H7 (cell line): ENCODE data around the gene KCNH1. TPM values are rescaled to one million over a fixed set of nuclear protein-coding genes. Genes with fewer than 3 reads are reported as not detected.

Experiments
- DNase-seq: peaks from one replicate; pipeline ENCODE4 v3.0.0; 2012
- H3K27me3 ChIP-seq: 2 replicates; pipeline ENCODE4 v1.6.0; 2011; ENCODE audit warnings: mild to moderate bottlenecking, low read length; ENCODE audit not compliant: control insufficient read depth, insufficient read depth
- H3K36me3 ChIP-seq: replicated peaks from 2 replicates; pipeline ENCODE4 v1.5.1; 2011; ENCODE audit warnings: low read length; ENCODE audit not compliant: control insufficient read depth, insufficient read depth
- H3K4me3 ChIP-seq: 2 replicates; pipeline ENCODE4 v1.5.1; 2011; ENCODE audit warnings: low read depth, mild to moderate bottlenecking, control low read depth, low read length, moderate library complexity; ENCODE audit not compliant: insufficient read depth
- total RNA-seq: library from RNA; depleted of rRNA; stranded (reverse); fragments of >200 nt; shearing (Covaris generic); gene quantifications from 2 replicates; pipeline ENCODE4 v1.2.3, GENCODE V29; 2014

Gene KCNH1
- total RNA-seq, 1 experiment from 2014 or later, result 0.07 TPM

GRCh38 chr1:210654176-210654981 is 479.6 kb downstream of the KCNH1 start:
- H3K27me3 ChIP-seq, result no peaks in the 10 kb centered on the region
- H3K36me3 ChIP-seq, result no peaks in the 10 kb centered on the region
- H3K4me3 ChIP-seq, result no peak overlapping the region
- no peak for DNase-seq

- DNase-seq, result no peak
- Histone ChIP-seq H3K36me3 (no peaks in the 10 kb centered on the region), H3K4me3 (no peak overlapping the region), H3K27me3 (no peaks in the 10 kb centered on the region)
Measured at GRCh38 chr1:210653771-210654170, 480.2 kb downstream of the KCNH1 start.

- no peak overlapping the region for H3K4me3 ChIP-seq
- H3K36me3 ChIP-seq, result no peaks in the 10 kb centered on the region
- H3K27me3 ChIP-seq, result no peaks in the 10 kb centered on the region
- no peak for DNase-seq
Measured at GRCh38 chr1:210652329-210652954, 481.5 kb downstream of the KCNH1 start.

- H3K4me3 ChIP-seq, result no peak overlapping the region
- H3K36me3 ChIP-seq, result no peaks in the 10 kb centered on the region
- no peaks in the 10 kb centered on the region for H3K27me3 ChIP-seq
- no peak for DNase-seq
Measured at GRCh38 chr1:210650403-210650802, 483.5 kb downstream of the KCNH1 start.

GRCh38 chr1:210648588-210649269 is 485.2 kb downstream of the KCNH1 start:
- Histone ChIP-seq H3K27me3 (no peaks in the 10 kb centered on the region), H3K36me3 (no peaks in the 10 kb centered on the region), H3K4me3 (no peak overlapping the region)
- no peak for DNase-seq

GRCh38 chr1:210647406-210648333 is 486.3 kb downstream of the KCNH1 start:
- H3K27me3 ChIP-seq, result no peaks in the 10 kb centered on the region
- H3K4me3 ChIP-seq, result no peak overlapping the region
- DNase-seq, result no peak
- no peaks in the 10 kb centered on the region for H3K36me3 ChIP-seq

GRCh38 chr1:210646258-210646616 is 487.7 kb downstream of the KCNH1 start:
- no peak for DNase-seq
- H3K36me3 ChIP-seq, result no peaks in the 10 kb centered on the region
- no peak overlapping the region for H3K4me3 ChIP-seq

GRCh38 chr1:210645582-210646257 is 488.2 kb downstream of the KCNH1 start:
- DNase-seq, result no peak
- H3K36me3 ChIP-seq, result no peaks in the 10 kb centered on the region
- H3K27me3 ChIP-seq, result no peaks in the 10 kb centered on the region
- no peak overlapping the region for H3K4me3 ChIP-seq

More at GRCh38 chr1:210646258-210646616, 487.7 kb downstream of the KCNH1 start:
- no peaks in the 10 kb centered on the region for H3K27me3 ChIP-seq

GRCh38 chr1:210641582-210641981 is 492.4 kb downstream of the KCNH1 start:
- Histone ChIP-seq H3K27me3 (no peaks in the 10 kb centered on the region), H3K36me3 (no peaks in the 10 kb centered on the region)
- DNase-seq, result no peak

GRCh38 chr1:210635108-210635507 is 498.8 kb downstream of the KCNH1 start:
- Histone ChIP-seq H3K4me3 (no peak overlapping the region), H3K36me3 (no peaks in the 10 kb centered on the region), H3K27me3 (no peaks in the 10 kb centered on the region)
- DNase-seq, result no peak

More at GRCh38 chr1:210641582-210641981, 492.4 kb downstream of the KCNH1 start:
- no peak overlapping the region for H3K4me3 ChIP-seq

GRCh38 chr1:210633636-210634035 is 500.3 kb downstream of the KCNH1 start:
- Histone ChIP-seq H3K36me3 (no peaks in the 10 kb centered on the region), H3K27me3 (no peaks in the 10 kb centered on the region), H3K4me3 (no peak overlapping the region)
- no peak for DNase-seq

- no peak for DNase-seq
- no peaks in the 10 kb centered on the region for H3K36me3 ChIP-seq
- H3K4me3 ChIP-seq, result no peak overlapping the region
Measured at GRCh38 chr1:210633140-210633539, 500.8 kb downstream of the KCNH1 start.

GRCh38 chr1:210631399-210631798 is 502.5 kb downstream of the KCNH1 start:
- Histone ChIP-seq H3K4me3 (no peak overlapping the region), H3K36me3 (no peaks in the 10 kb centered on the region), H3K27me3 (no peaks in the 10 kb centered on the region)
- no peak for DNase-seq

More at GRCh38 chr1:210633140-210633539, 500.8 kb downstream of the KCNH1 start:
- H3K27me3 ChIP-seq, result no peaks in the 10 kb centered on the region

- Histone ChIP-seq H3K36me3 (no peaks in the 10 kb centered on the region), H3K4me3 (no peak overlapping the region), H3K27me3 (no peaks in the 10 kb centered on the region)
- no peak for DNase-seq
Measured at GRCh38 chr1:210629276-210629675, 504.7 kb downstream of the KCNH1 start.
